ENCODE data around the gene OSBPL9.
"Not testable (repeated sequence)": the region's sequence is repeated elsewhere in the genome, so short reads cannot be mapped to it uniquely, and the experiment has no call there.

OSBPL9 gene

GRCh38 chr1:51607681-51608095, 9.2 kb upstream of the OSBPL9 start:
- DNase-seq: no peak

GRCh38 chr1:51610104-51610503, 6.8 kb upstream of the OSBPL9 start:
- not testable (repeated sequence) for DNase-seq

GRCh38 chr1:51610637-51611036, 6.3 kb upstream of the OSBPL9 start:
- no peak for DNase-seq

GRCh38 chr1:51612447-51612961, 4.4 kb upstream of the OSBPL9 start:
- peak; percentile 32 for DNase-seq

- DNase-seq: no peak
Measured at GRCh38 chr1:51615780-51616291, 1.1 kb upstream of the OSBPL9 start.

- no peak for DNase-seq
Measured at GRCh38 chr1:51616490-51616889, 402 bp upstream of the OSBPL9 start.

- DNase-seq: no peak
Measured at GRCh38 chr1:51618715-51619114, 1.8 kb downstream of the OSBPL9 start.

- no peak for DNase-seq
Measured at GRCh38 chr1:51620470-51620869, 3.6 kb downstream of the OSBPL9 start.

- DNase-seq: no peak
Measured at GRCh38 chr1:51621161-51621560, 4.3 kb downstream of the OSBPL9 start.

GRCh38 chr1:51621841-51622454, 5.1 kb downstream of the OSBPL9 start:
- DNase-seq: no peak

GRCh38 chr1:51622455-51622913, 5.6 kb downstream of the OSBPL9 start:
- DNase-seq: peak; percentile 85

- no peak for DNase-seq
Measured at GRCh38 chr1:51623025-51623424, 6.1 kb downstream of the OSBPL9 start.

GRCh38 chr1:51623450-51623849, 6.6 kb downstream of the OSBPL9 start:
- DNase-seq: no peak

GRCh38 chr1:51624855-51625254, 8.0 kb downstream of the OSBPL9 start:
- no peak for DNase-seq

GRCh38 chr1:51627672-51628071, 10.8 kb downstream of the OSBPL9 start:
- peak; percentile 65 for DNase-seq

GRCh38 chr1:51628715-51629590, 12.1 kb downstream of the OSBPL9 start:
- no peak for DNase-seq

- no peak for DNase-seq
Measured at GRCh38 chr1:51629918-51630317, 13.0 kb downstream of the OSBPL9 start.

- no peak for DNase-seq
Measured at GRCh38 chr1:51630393-51630792, 13.5 kb downstream of the OSBPL9 start.

GRCh38 chr1:51630922-51631321, 14.0 kb downstream of the OSBPL9 start:
- DNase-seq: no peak

GRCh38 chr1:51631747-51632146, 14.9 kb downstream of the OSBPL9 start:
- no peak for DNase-seq

GRCh38 chr1:51634618-51635017, 17.7 kb downstream of the OSBPL9 start:
- no peak for DNase-seq

- no peak for DNase-seq
Measured at GRCh38 chr1:51635615-51636014, 18.7 kb downstream of the OSBPL9 start.

GRCh38 chr1:51636191-51636590, 19.3 kb downstream of the OSBPL9 start:
- no peak for DNase-seq

Measured in fibroblast of skin of right biceps (primary cell).